Parathyroid adenoma (tissue), 2 donors: ENCODE data around the gene ELOVL2.
A peak's percentile ranks its signal among the peaks of the same experiment; 100 is the strongest.

Experiments used
- H2AFZ ChIP-seq: fragments of 300-600 bp; sonication (generic); one replicate; pipeline ENCODE4 v1.7.0; 2017; ENCODE audit warnings: antibody characterized with exemption, mild to moderate bottlenecking
- H3K27ac ChIP-seq: fragments of 300-600 bp; sonication (generic); one replicate; pipeline ENCODE4 v1.7.0; 2017
- H3K27me3 ChIP-seq: fragments of 300-600 bp; sonication (generic); one replicate; pipeline ENCODE4 v1.7.0; 2017; ENCODE audit warnings: low read length; ENCODE audit not compliant: control insufficient read depth, insufficient read depth
- H3K36me3 ChIP-seq: fragments of 300-600 bp; sonication (generic); one replicate; pipeline ENCODE4 v1.7.0; 2017; ENCODE audit warnings: low read length; ENCODE audit not compliant: control insufficient read depth, insufficient read depth
- H3K4me1 ChIP-seq: fragments of 300-600 bp; sonication (generic); one replicate; pipeline ENCODE4 v1.7.0; 2017; ENCODE audit warnings: control low read depth
- H3K4me2 ChIP-seq: fragments of 300-600 bp; sonication (generic); one replicate; pipeline ENCODE4 v1.7.0; 2017; ENCODE audit warnings: low read length
- H3K4me3 ChIP-seq: fragments of 300-600 bp; sonication (generic); one replicate; pipeline ENCODE4 v1.7.0; 2017; ENCODE audit warnings: low read depth, low read length
- H3K79me2 ChIP-seq: fragments of 300-600 bp; sonication (generic); one replicate; pipeline ENCODE4 v1.7.0; 2017; ENCODE audit warnings: control low read depth
- H3K9ac ChIP-seq: fragments of 300-600 bp; sonication (generic); one replicate; pipeline ENCODE4 v1.7.0; 2017; ENCODE audit warnings: mild to moderate bottlenecking
- H3K9me3 ChIP-seq: fragments of 300-600 bp; sonication (generic); one replicate; pipeline ENCODE4 v1.7.0; 2017; ENCODE audit warnings: low read length; ENCODE audit not compliant: control insufficient read depth
- TF ChIP-seq, protein P1 (sequence below): fragments of 300-600 bp; sonication (generic); IDR thresholded peaks from one replicate; pipeline ENCODE4 v1.7.0; 2017; ENCODE audit warnings: antibody characterized with exemption, mild to moderate bottlenecking
- donor health status: primary hyperparathyroidism.

Gene ELOVL2

DNA sequence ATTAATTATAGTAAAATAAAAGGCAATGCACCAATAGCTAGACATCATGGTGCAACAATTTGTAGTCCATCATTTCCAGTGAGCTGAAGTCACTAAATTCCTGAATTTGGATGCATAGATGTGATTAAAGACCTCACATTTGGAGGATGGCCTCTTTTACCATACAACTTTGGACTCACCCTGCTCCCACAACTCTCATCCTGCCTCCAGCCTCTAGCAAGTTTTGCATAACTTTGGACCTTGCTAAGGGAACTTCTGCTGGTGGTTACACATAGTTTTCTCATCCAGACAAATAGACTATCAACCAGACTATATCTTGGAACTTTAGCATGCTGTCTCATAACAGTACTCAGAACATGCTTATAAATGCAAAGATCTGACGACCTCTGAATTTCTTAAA is 12.8 kb upstream of the ELOVL2 start:
- H2AFZ ChIP-seq: no peak overlapping the region
- no peaks in the 10 kb centered on the region for H3K9me3 ChIP-seq
- no peaks in the 10 kb centered on the region for H3K4me1 ChIP-seq
- TF ChIP-seq, protein P1, sequence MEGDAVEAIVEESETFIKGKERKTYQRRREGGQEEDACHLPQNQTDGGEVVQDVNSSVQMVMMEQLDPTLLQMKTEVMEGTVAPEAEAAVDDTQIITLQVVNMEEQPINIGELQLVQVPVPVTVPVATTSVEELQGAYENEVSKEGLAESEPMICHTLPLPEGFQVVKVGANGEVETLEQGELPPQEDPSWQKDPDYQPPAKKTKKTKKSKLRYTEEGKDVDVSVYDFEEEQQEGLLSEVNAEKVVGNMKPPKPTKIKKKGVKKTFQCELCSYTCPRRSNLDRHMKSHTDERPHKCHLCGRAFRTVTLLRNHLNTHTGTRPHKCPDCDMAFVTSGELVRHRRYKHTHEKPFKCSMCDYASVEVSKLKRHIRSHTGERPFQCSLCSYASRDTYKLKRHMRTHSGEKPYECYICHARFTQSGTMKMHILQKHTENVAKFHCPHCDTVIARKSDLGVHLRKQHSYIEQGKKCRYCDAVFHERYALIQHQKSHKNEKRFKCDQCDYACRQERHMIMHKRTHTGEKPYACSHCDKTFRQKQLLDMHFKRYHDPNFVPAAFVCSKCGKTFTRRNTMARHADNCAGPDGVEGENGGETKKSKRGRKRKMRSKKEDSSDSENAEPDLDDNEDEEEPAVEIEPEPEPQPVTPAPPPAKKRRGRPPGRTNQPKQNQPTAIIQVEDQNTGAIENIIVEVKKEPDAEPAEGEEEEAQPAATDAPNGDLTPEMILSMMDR: no peak
- H3K9ac ChIP-seq: no peak overlapping the region
- H3K79me2 ChIP-seq: no peaks in the 10 kb centered on the region
- H3K36me3 ChIP-seq: no peaks in the 10 kb centered on the region
- no peak overlapping the region for H3K4me3 ChIP-seq
- no peak overlapping the region for H3K27ac ChIP-seq
- no peak overlapping the region for H3K4me2 ChIP-seq
- H3K27me3 ChIP-seq: no peaks in the 10 kb centered on the region

DNA sequence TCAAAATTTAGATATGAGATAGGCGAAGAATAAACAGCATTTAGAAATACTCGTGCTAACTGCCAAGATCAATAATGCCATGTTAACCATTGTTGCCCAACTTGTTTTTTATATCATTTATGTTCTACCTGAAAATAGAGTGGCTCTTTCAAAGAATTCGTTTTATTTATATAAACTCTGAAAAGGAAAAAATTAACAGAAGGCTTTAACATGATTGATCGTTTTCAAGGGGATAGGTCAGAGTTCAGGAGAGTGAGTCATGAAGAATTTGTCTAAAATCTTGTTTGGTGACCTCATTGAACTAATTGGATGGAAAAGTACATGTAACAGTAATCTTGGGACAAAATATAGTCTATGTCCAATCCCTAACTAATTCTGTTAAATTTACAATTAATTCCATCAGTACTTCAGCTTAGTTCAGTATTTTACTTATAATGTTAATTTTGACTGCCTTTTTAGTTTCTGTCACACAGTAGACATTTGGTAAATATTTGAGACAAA is 11.1 kb upstream of the ELOVL2 start:
- Histone ChIP-seq H3K79me2 (no peaks in the 10 kb centered on the region), H3K27me3 (no peaks in the 10 kb centered on the region), H3K4me1 (no peaks in the 10 kb centered on the region), H3K36me3 (no peaks in the 10 kb centered on the region), H3K27ac (no peak overlapping the region), H3K4me2 (no peak overlapping the region), H3K4me3 (no peak overlapping the region), H2AFZ (no peak overlapping the region), H3K9me3 (no peaks in the 10 kb centered on the region), H3K9ac (no peak overlapping the region)
- TF ChIP-seq, protein P1: no peak

DNA sequence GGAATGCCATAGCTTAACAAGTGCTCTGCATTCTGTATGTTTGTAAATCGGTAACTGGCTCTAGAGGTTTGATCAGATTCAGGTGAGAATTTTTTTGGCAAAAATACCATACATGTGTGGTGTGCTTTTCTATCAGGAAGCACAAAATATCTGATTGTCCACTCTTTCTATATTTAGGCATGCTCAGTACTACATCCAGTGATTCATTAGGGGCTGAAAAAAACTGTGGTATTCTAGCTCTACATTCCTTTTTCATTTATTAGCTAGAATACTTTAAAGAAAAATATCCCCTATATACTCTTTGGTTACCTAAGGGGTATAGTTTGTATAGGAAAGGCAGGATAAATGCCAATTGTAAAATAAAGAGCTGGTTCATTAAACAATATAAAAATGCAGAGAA is 10.6 kb upstream of the ELOVL2 start:
- no peaks in the 10 kb centered on the region for H3K27me3 ChIP-seq
- H3K4me2 ChIP-seq: no peak overlapping the region
- no peaks in the 10 kb centered on the region for H3K4me1 ChIP-seq
- no peak overlapping the region for H2AFZ ChIP-seq
- H3K9me3 ChIP-seq: no peaks in the 10 kb centered on the region
- TF ChIP-seq, protein P1: no peak
- H3K9ac ChIP-seq: no peak overlapping the region
- H3K27ac ChIP-seq: no peak overlapping the region
- H3K4me3 ChIP-seq: no peak overlapping the region
- no peaks in the 10 kb centered on the region for H3K36me3 ChIP-seq
- no peaks in the 10 kb centered on the region for H3K79me2 ChIP-seq

DNA sequence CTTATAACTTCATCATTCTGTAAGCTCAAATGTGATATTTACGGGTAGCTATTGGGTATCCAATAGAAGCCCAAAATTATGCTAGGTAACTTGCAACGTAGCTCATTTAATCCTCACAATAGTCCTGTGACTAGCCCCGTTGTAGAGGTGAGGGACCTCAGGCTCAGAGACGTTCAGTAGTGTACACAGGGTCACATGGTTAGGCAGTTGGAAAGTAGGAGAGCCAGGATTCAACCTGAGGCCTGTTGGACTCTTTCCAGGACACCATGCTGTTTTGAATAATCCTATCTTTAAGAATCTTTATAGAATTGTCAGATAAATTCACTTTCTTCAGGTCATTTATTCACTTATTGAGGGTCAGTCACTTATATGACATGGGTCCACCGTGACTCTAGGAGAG is 9.2 kb upstream of the ELOVL2 start:
- no peak overlapping the region for H3K4me2 ChIP-seq
- H3K9me3 ChIP-seq: no peaks in the 10 kb centered on the region
- H3K4me3 ChIP-seq: no peak overlapping the region
- H2AFZ ChIP-seq: peak overlapping the region; percentile 30
- H3K27ac ChIP-seq: no peak overlapping the region
- H3K4me1 ChIP-seq: no peaks in the 10 kb centered on the region
- H3K27me3 ChIP-seq: no peaks in the 10 kb centered on the region
- no peaks in the 10 kb centered on the region for H3K36me3 ChIP-seq
- TF ChIP-seq, protein P1: no peak
- no peaks in the 10 kb centered on the region for H3K79me2 ChIP-seq
- H3K9ac ChIP-seq: no peak overlapping the region

DNA sequence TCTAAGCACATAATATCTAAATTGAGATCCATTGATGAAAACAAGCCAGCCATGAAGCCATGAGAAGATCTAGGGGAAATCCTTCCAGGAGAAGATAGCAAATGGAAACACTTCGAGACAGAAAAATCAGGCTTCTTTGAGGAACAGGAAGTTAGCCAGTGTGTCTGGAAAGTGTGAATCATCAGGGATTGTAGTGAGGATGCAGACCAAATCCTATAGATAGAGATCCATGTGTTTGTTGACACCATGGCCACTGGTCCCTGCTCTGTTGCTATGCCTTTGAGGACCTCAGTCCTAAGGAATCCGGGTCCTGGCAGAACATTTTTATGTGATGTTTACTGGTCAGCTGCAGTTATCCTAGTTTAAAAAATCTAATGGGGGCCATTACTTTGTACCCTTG is 6.6 kb upstream of the ELOVL2 start:
- Histone ChIP-seq H3K27me3 (no peaks in the 10 kb centered on the region), H3K4me3 (no peak overlapping the region), H3K79me2 (no peaks in the 10 kb centered on the region), H3K9ac (no peak overlapping the region), H3K4me1 (peaks cover 5% of the 10 kb centered on the region), H3K9me3 (no peaks in the 10 kb centered on the region), H3K27ac (no peak overlapping the region), H3K36me3 (no peaks in the 10 kb centered on the region), H3K4me2 (no peak overlapping the region), H2AFZ (no peak overlapping the region)
- TF ChIP-seq, protein P1: no peak
